Activated naive CD4-positive, alpha-beta T cell treated with anti-CD3 and anti-CD28 coated beads, Interleukin-2, amount 10 ng/mL, durations not matched to agents 7 days and 5 days (primary cell): ENCODE measurements around the gene LGALS16.
"Not testable (repeated sequence)": the region's sequence is repeated elsewhere in the genome, so short reads cannot be mapped to it uniquely, and the experiment has no call there.

ENCODE experiments used
- CTCF ChIA-PET: fragments of 350-600 bp; sonication (Branson Sonifier 250); formaldehyde crosslinking; loops from one replicate; lab custom pipeline; 2021; ENCODE audit warnings: antibody characterized with exemption; lab: Charles Lee
- DNase-seq: peaks from one replicate; pipeline ENCODE4 v3.0.0-alpha.2; 2020
- H3K27ac Mint-ChIP-seq: one replicate; pipeline ENCODE4 v1.8.0; 2021; ENCODE audit warnings: mild to moderate bottlenecking, moderate library complexity, mixed read lengths
- H3K27me3 Mint-ChIP-seq: one replicate; pipeline ENCODE4 v1.8.0; 2021; ENCODE audit warnings: mild to moderate bottlenecking, mixed read lengths
- H3K36me3 Mint-ChIP-seq: one replicate; pipeline ENCODE4 v1.8.0; 2021; ENCODE audit warnings: mixed read lengths
- H3K4me1 Mint-ChIP-seq: one replicate; pipeline ENCODE4 v1.8.0; 2021; ENCODE audit warnings: mixed read lengths
- H3K4me3 Mint-ChIP-seq: one replicate; pipeline ENCODE4 v1.8.0; 2021; ENCODE audit warnings: mild to moderate bottlenecking, moderate library complexity, mixed read lengths
- H3K9me3 Mint-ChIP-seq: one replicate; pipeline ENCODE4 v1.8.0; 2021; ENCODE audit warnings: mixed read lengths

The LGALS16 gene, protein sequence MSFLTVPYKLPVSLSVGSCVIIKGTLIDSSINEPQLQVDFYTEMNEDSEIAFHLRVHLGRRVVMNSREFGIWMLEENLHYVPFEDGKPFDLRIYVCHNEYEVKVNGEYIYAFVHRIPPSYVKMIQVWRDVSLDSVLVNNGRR

DNA sequence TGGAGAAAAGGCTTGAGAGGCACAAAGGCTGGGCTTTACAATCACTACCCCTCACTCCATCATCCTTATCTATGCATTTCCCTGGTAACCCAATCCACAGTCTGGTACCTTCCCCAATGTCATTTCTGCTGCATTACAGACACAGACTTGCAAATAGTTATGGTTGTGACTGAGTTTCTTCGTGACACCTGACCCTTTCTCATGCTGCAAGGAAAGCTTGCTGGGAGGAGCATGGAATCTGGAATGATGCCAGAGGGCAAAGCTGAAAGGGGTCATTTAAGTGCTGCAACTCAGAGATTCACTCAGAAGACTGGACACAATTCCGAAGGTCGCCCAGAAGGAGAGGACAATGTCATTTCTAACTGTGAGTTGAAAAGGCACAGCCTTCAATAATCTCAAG is at the start of gene LGALS16:
Gene LGALS16 (plus strand): TSS at position 301 of the 400 bp plus-strand sequence. CDS start 49 bp downstream, at position 350.
- no peaks in the 10 kb centered on the region for H3K4me1 Mint-ChIP-seq

DNA sequence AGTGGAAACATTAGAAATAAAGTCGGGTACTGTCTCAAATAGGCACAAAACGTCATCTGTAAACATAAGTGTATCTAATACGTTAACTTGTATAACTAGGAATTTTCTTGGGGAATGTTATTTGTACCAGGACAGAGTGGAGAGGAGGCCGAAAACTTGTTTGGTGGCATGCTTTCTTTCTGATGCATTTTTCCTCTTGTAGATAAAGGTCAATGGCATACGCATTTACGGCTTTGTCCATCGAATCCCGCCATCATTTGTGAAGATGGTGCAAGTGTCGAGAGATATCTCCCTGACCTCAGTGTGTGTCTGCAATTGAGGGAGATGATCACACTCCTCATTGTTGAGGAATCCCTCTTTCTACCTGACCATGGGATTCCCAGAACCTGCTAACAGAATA is 48.7 kb upstream of the LGALS16 start:
- H3K27me3 Mint-ChIP-seq, result peaks cover 5% of the 10 kb centered on the region
- no peaks in the 10 kb centered on the region for H3K9me3 Mint-ChIP-seq
- H3K4me3 Mint-ChIP-seq, result no peak overlapping the region
- H3K27ac Mint-ChIP-seq, result no peak overlapping the region
- no peaks in the 10 kb centered on the region for H3K4me1 Mint-ChIP-seq
- CTCF ChIA-PET, result no interaction called here
- H3K36me3 Mint-ChIP-seq, result no peaks in the 10 kb centered on the region
- no peak for DNase-seq

More for the DNA sequence above, at the start of gene LGALS16:
- Mint-ChIP-seq H3K27me3 (peaks cover 17% of the 10 kb centered on the region), H3K4me3 (no peak within 1 kb of the TSS), H3K36me3 (no peaks in the 10 kb centered on the region), H3K9me3 (no peaks in the 10 kb centered on the region), H3K27ac (no peak within 1 kb of the TSS)
- CTCF ChIA-PET, result no interaction called here
- DNase-seq, result no peak

DNA sequence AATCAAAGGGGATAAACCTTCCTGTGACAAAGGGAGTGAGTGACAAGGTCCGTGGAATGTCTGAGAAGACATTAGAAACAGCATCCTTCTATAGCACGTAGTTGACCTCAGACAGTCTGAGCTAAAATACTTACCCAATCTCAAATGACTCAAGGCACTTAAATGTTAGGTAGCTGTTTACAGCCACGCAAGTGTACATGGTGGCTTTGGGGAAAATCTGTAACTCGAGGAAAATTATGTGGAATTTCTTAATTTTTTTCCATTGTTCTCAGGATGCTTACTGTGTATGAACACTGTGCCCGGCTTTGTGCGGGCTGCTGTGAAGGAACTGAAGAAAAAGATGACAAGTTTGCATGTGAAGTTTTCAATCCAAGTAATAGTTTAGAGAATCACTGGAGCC is 48.2 kb upstream of the LGALS16 start:
- H3K27me3 Mint-ChIP-seq, result peaks cover 5% of the 10 kb centered on the region
- CTCF ChIA-PET, result no interaction called here
- no peak for DNase-seq

DNA sequence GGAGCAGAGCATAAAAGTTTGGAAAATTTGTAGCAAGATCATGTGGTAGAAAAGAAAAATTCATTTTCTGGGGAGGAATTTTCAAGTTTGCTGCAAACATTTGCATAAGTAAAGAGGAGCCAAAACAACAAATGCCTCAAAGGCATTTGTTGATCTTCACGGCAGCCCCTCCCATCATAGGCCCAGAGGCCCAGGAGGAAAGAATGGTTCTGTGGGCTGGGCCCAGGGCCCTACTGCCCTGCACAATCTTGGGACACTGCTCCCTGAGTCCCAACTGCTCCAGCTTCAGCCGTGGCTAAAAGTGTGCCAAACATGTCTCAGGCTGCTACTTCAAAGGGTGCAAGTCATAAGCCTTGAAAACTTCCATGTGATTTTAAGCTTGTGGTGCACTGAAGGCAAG is 42.1 kb upstream of the LGALS16 start:
- Mint-ChIP-seq H3K4me1 (peaks cover 1% of the 10 kb centered on the region), H3K4me3 (no peak overlapping the region), H3K9me3 (peaks cover 10% of the 10 kb centered on the region), H3K27me3 (peaks cover 6% of the 10 kb centered on the region), H3K27ac (no peak overlapping the region), H3K36me3 (no peaks in the 10 kb centered on the region)
- CTCF ChIA-PET, result no interaction called here
- no peak for DNase-seq

More for the DNA sequence above, 48.2 kb upstream of the LGALS16 start:
- Mint-ChIP-seq H3K4me3 (no peak overlapping the region), H3K27ac (no peak overlapping the region), H3K4me1 (no peaks in the 10 kb centered on the region), H3K36me3 (no peaks in the 10 kb centered on the region), H3K9me3 (peaks cover 2% of the 10 kb centered on the region)

DNA sequence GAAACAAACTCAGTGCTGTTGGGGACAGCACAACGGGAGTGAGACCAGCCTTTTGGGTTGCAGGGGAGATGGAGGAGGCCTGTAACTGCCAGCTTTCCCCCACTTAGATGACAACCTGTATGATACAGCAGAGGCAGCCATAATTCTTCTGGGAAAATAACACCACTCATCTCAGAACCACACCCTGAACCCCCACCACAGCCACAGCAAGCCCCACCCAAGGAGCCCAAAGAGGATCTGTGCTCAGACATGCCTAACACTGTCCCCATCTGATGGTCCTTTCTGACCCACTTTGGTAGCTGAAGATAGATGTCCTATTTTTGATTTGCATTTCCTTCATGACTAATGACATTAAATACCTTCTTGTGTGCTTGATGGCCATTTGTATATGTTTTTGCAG is 38.0 kb upstream of the LGALS16 start:
- CTCF ChIA-PET, result no interaction called here
- peaks cover 23% of the 10 kb centered on the region for H3K27me3 Mint-ChIP-seq

DNA sequence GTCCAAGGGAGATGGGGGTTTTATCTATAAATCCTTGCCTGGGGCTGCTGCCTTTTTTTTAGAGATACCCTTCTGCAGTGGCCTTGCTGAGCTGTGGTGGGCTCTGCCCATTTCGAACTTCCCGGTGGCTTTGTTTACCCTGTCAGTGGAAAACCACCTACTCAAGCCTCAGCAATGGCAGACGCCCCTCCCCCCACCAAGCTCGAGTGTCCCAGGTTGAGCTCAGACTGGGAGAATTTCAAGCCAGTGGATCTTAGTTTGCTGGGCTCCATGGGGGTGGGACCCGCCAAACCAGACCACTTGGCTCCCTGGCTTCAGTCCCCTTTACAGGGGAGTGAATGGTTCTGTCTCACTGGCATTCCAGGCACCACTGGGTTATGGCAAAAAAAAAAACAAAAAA is 31.8 kb upstream of the LGALS16 start:
- Mint-ChIP-seq H3K36me3 (no peaks in the 10 kb centered on the region), H3K27me3 (peaks cover 28% of the 10 kb centered on the region), H3K9me3 (no peaks in the 10 kb centered on the region), H3K4me1 (no peaks in the 10 kb centered on the region), H3K27ac (no peak overlapping the region), H3K4me3 (no peak overlapping the region)
- no peak for DNase-seq
- CTCF ChIA-PET, result no interaction called here

More for the DNA sequence above, 38.0 kb upstream of the LGALS16 start:
- peaks cover 8% of the 10 kb centered on the region for H3K9me3 Mint-ChIP-seq
- H3K4me1 Mint-ChIP-seq, result peaks cover 2% of the 10 kb centered on the region
- DNase-seq, result no peak
- no peak overlapping the region for H3K4me3 Mint-ChIP-seq
- no peak overlapping the region for H3K27ac Mint-ChIP-seq
- H3K36me3 Mint-ChIP-seq, result no peaks in the 10 kb centered on the region

DNA sequence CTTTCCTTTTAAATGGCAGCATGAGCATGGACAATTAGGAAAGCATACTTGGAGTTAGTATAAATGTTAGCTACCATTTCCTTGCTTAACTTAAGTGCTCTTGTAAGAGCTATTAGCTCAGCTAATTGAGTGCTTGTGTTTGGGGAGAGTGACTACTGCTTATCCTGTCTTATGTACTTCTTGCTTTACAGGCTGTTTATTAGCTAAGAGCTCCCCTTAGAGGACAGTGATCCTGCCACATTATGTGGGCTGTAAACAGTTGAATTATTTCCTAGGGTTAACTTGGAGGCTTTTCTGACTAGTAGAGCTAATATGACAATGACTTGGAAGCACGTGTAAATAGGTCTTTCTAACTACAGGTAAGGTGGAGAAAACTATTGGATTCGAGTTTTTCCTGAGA is 28.1 kb upstream of the LGALS16 start:
- H3K4me3 Mint-ChIP-seq, DNase-seq, H3K4me1 Mint-ChIP-seq, H3K27ac Mint-ChIP-seq, H3K9me3 Mint-ChIP-seq, H3K36me3 Mint-ChIP-seq: not testable (repeated sequence)
- H3K27me3 Mint-ChIP-seq, result peaks cover 23% of the 10 kb centered on the region
- CTCF ChIA-PET, result interaction anchor here (0.6 to 1.7 kb wide), 6 partner anchors 75 to 187 kb away, joined by 3 to 6 read pairs (median 3); no protein-coding TSS in a partner anchor

DNA sequence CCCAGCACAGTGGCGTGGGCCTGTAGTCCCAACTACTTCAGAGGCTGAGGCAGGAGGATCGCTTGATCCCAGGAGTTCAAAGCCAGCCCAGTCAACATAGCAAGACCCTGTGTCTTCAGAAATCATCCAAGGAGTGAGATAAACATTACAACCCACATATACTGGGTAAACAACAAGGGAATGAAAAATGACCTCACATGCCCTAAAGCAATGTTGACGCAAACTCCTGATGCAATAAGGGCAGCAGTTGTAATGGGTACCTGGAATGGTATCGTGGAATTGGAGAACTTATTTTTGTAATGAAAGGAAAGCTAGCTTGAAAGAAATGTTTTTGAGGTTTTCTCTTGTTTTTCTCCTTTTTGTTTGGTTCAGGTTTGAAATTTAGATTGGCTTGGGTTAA is 24.5 kb upstream of the LGALS16 start:
- Mint-ChIP-seq H3K9me3 (no peaks in the 10 kb centered on the region), H3K27me3 (peaks cover 14% of the 10 kb centered on the region), H3K36me3 (no peaks in the 10 kb centered on the region), H3K27ac (no peak overlapping the region), H3K4me1 (no peaks in the 10 kb centered on the region), H3K4me3 (no peak overlapping the region)
- no peak for DNase-seq
- CTCF ChIA-PET, result interaction anchor here (0.5 kb wide), 1 partner anchor 103 kb away, joined by 4 read pairs; no protein-coding TSS in a partner anchor

DNA sequence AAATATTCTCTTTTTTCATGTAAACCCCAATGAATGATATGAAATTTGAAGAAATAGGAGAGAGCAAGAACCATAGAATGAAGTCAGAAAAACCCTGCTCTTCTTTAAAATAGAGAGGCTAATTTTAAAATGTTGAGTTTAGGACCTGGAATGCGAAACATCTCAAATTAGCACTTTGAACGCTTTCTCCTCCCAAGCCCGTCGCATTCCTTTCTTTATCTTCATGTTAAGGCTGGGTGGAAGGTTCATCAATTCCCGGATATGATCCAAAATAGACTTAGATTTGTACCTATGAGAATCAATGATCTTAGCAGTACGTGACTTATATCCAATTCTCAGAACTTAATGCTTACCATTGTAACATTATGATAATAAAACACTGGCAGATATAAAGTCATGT is 24.1 kb upstream of the LGALS16 start:
- Mint-ChIP-seq H3K27ac (no peak overlapping the region), H3K4me3 (no peak overlapping the region), H3K36me3 (no peaks in the 10 kb centered on the region), H3K4me1 (no peaks in the 10 kb centered on the region), H3K9me3 (no peaks in the 10 kb centered on the region), H3K27me3 (peaks cover 11% of the 10 kb centered on the region)
- no peak for DNase-seq
- CTCF ChIA-PET, result no interaction called here

DNA sequence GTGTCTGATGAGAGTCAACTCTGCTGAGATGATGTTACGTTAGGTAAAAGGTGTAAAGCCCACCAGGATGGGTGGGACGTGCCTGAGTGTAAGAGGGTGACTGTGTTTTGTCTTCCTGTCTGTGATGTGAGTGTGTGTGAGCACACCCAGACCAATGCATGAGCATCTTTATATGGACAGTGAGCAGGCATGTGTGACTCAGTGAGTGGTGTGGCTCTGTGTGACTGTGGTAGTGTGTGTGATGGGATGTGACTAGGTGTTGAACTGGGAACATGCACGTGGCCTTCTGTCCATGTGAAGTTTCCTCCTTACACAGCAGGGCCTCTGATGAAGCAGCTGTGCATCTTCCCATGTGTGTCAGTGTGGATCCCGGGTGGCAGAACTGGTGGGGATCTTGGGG is 17.8 kb upstream of the LGALS16 start:
- no peaks in the 10 kb centered on the region for H3K36me3 Mint-ChIP-seq
- H3K9me3 Mint-ChIP-seq, result no peaks in the 10 kb centered on the region
- H3K4me1 Mint-ChIP-seq, result no peaks in the 10 kb centered on the region
- H3K4me3 Mint-ChIP-seq, result no peak overlapping the region
- H3K27me3 Mint-ChIP-seq, result peaks cover 29% of the 10 kb centered on the region
- H3K27ac Mint-ChIP-seq, result no peak overlapping the region
- no peak for DNase-seq
- CTCF ChIA-PET, result no interaction called here

DNA sequence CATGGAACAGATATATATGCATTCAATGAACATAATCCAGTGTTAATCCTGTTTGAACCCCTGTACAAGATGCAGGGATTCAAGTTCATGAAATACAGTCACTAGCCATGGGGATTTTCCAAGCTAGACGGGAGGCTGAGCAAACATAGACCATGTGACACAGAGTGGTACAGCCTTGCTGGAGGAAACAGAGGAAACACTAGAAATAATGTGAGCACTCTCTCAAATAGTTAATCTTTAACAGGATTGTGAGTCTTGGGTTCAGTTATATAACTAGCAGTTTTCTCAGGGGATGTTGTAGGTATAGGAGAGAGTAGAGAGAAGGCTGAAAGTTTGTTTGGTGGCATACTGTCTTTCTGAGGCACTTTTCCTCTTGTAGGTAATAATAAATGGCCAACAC is 13.9 kb upstream of the LGALS16 start:
- no peaks in the 10 kb centered on the region for H3K4me1 Mint-ChIP-seq
- CTCF ChIA-PET, result no interaction called here

DNA sequence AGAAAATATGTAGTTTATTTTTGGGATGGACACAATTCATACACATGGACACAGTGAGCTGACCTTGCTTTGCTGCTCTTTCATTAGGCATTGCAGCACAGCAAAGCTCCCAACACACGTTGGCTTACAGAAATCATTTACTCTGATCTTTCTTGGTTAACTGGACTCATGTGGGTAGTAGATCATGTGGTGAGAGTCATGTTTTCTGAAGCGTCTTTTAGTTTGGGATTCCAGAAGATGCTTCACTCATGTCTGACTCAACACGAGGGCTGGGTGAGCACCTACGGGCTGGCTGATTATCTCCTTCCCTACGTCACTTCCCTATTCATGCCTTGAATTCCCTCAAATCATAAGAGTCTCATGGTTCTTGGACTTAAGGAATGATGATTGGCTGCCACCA is 12.1 kb upstream of the LGALS16 start:
- no peaks in the 10 kb centered on the region for H3K9me3 Mint-ChIP-seq
- no peaks in the 10 kb centered on the region for H3K4me1 Mint-ChIP-seq
- no peak overlapping the region for H3K27ac Mint-ChIP-seq
- H3K27me3 Mint-ChIP-seq, result peaks cover 15% of the 10 kb centered on the region
- no peak for DNase-seq
- H3K36me3 Mint-ChIP-seq, result no peaks in the 10 kb centered on the region
- no peak overlapping the region for H3K4me3 Mint-ChIP-seq
- CTCF ChIA-PET, result no interaction called here

More for the DNA sequence above, 13.9 kb upstream of the LGALS16 start:
- Mint-ChIP-seq H3K27ac (no peak overlapping the region), H3K36me3 (no peaks in the 10 kb centered on the region), H3K27me3 (peaks cover 29% of the 10 kb centered on the region), H3K9me3 (no peaks in the 10 kb centered on the region), H3K4me3 (no peak overlapping the region)
- DNase-seq, result no peak

DNA sequence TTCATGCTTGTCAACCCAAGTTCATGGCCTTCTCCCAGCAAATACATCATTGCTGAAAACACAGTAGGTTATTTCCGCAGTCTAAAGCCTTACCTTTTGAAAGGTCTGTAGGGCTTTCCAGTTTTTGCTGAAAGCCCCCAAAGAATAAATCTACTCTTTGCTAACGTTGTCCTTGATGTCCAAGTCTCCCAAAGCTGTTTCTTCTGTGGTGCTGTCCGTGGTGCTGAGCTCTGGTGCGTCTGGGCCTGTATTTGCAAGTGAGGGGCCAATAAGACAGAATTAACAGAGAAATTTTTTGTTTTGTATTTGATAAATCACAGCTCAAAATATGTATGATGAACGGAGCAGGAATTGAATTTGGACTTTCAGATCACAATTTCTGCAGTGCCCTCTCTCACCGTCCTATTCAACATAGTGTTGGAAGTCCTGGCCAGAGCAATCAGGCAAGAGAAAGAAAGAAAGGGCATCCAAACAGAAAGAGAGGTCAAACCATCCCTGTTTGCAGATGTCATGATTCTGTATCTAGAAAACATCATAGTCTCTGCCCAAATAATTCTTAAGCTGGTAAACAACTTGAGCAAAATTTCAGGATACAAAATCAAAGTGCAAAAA is 9.8 kb upstream of the LGALS16 start:
- peaks cover 8% of the 10 kb centered on the region for H3K27me3 Mint-ChIP-seq
- CTCF ChIA-PET, result no interaction called here
- no peak overlapping the region for H3K4me3 Mint-ChIP-seq
- no peaks in the 10 kb centered on the region for H3K4me1 Mint-ChIP-seq
- DNase-seq, result peak; percentile 57
- no peak overlapping the region for H3K27ac Mint-ChIP-seq
- H3K9me3 Mint-ChIP-seq, result no peaks in the 10 kb centered on the region
- H3K36me3 Mint-ChIP-seq, result no peaks in the 10 kb centered on the region

DNA sequence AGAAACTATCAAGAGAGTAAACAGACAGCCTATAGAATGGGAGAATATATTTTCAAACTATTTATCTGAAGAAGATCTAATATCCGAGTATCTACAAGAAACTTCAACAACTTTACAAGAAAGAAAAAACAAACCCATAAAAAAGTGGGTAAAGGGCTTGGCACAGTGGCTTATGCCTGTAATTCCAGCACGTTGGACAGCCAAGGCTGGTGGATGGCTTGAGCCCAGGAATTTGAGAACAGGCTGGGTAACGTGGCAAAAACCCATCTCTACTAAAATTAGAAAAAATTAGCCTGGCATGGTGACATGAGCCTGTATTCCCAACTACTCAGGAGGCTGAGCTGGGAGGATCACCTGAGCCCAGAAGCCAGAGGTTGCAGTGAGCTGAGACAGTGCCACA is 7.8 kb upstream of the LGALS16 start:
- no peak for DNase-seq
- Mint-ChIP-seq H3K4me3 (no peak overlapping the region), H3K27ac (no peak overlapping the region), H3K9me3 (no peaks in the 10 kb centered on the region), H3K4me1 (no peaks in the 10 kb centered on the region), H3K36me3 (no peaks in the 10 kb centered on the region), H3K27me3 (peaks cover 8% of the 10 kb centered on the region)
- CTCF ChIA-PET, result no interaction called here

DNA sequence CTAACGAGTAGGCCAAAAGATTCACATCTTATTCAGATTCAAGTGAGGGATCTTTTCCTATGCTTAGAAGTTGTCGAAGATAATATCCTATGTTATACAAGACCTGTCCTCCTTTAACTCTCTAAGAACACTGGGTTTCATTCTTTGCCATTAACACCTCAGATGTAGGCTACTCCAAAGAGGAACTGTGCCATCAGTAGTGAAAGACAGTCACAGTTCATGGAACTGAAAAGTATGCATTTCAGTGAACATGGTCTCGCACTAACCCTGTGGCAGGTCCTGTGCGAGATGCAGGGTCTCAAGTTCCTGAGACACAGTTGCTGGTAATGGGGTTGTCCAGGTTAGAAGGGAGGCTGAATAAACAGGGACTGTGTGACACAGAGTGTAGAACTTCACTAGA is 4.1 kb downstream of the LGALS16 start:
- Mint-ChIP-seq H3K9me3 (no peaks in the 10 kb centered on the region), H3K27ac (no peak overlapping the region), H3K4me1 (no peaks in the 10 kb centered on the region)

More for the DNA sequence above, 4.1 kb downstream of the LGALS16 start:
- H3K4me3 Mint-ChIP-seq, result no peak overlapping the region
- peaks cover 11% of the 10 kb centered on the region for H3K27me3 Mint-ChIP-seq
- no peaks in the 10 kb centered on the region for H3K36me3 Mint-ChIP-seq
- DNase-seq, result no peak
- CTCF ChIA-PET, result no interaction called here
